ENCODE results near the gene WWOX.

DNA sequence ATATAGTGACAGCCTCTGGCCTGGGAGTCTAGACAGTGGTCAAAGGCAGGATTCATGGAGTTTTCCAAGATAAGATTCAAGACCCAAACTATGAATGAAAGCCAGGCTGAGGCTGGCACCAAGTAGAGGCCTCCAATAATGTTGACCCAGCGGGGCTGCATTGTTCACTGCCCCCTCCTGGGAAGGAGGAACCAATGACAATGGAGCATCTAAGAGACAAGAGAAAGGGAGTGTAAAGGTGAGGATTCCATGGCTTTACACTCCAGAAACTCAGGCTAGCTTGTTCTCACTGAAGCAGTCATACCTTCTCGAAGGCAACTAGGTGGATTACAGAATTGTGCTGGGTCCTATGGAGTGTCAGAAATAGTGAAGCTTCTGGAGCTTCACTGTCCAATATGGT, 380.3 kb downstream of the WWOX start:
- TF ChIP-seq, protein P1, sequence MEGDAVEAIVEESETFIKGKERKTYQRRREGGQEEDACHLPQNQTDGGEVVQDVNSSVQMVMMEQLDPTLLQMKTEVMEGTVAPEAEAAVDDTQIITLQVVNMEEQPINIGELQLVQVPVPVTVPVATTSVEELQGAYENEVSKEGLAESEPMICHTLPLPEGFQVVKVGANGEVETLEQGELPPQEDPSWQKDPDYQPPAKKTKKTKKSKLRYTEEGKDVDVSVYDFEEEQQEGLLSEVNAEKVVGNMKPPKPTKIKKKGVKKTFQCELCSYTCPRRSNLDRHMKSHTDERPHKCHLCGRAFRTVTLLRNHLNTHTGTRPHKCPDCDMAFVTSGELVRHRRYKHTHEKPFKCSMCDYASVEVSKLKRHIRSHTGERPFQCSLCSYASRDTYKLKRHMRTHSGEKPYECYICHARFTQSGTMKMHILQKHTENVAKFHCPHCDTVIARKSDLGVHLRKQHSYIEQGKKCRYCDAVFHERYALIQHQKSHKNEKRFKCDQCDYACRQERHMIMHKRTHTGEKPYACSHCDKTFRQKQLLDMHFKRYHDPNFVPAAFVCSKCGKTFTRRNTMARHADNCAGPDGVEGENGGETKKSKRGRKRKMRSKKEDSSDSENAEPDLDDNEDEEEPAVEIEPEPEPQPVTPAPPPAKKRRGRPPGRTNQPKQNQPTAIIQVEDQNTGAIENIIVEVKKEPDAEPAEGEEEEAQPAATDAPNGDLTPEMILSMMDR (IDR thresholded peaks at IDR 0.05) = no peak
- no peak for TF ChIP-seq POLR2A (IDR thresholded peaks at IDR 0.05)
